Neuron (in vitro differentiated cells): ENCODE measurements around the gene GALC.

Source experiments
- H2AFZ ChIP-seq: one replicate; pipeline ENCODE4 v1.6.1; 2013; ENCODE audit warnings: low read depth, mild to moderate bottlenecking, inconsistent platforms, low read length, moderate library complexity
- H3K27me3 ChIP-seq: one replicate; pipeline ENCODE4 v1.6.1; 2013; ENCODE audit warnings: low read length; ENCODE audit not compliant: insufficient read depth
- H3K36me3 ChIP-seq: one replicate; pipeline ENCODE4 v1.6.1; 2013; ENCODE audit warnings: low read length; ENCODE audit not compliant: insufficient read depth
- H3K4me1 ChIP-seq: one replicate; pipeline ENCODE4 v1.6.1; 2013; ENCODE audit warnings: low read length; ENCODE audit not compliant: insufficient read depth
- H3K4me3 ChIP-seq: 2 replicates; pipeline ENCODE4 v1.5.1; 2013; ENCODE audit warnings: mild to moderate bottlenecking, low read length, moderate library complexity
- H3K9me3 ChIP-seq: one replicate; pipeline ENCODE4 v1.6.1; 2013; ENCODE audit warnings: low read length

GALC gene

DNA sequence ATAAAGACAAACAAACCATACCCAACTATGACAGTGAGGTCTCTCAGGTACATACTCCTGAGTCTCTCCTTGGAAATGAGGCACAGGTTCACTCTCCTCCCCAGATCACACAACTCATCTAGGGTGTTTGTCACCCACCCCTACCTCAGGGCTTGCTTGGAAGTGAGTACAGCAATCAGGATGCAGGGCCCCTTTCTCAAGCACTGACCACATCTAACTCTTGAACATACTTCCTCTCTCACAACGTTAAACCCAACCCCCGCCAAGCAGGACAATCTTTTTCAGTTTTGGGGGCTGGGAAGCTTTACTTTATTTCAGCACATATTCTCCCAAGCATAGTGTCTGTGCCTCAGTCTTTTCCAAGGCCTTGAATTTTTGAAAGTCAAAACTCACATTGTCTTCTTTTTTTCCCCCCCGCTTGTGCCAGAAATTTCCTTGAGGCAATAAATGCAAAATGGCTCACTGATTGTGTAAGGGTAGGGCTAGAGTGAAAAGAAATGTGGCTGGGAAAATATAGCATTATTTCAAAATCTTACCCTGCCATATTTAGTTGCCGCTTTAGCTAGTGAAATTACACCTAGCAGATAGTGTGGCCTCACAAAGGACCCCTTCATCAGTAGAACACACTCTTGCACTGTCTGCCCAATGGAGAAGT, 9.6 kb upstream of the GALC start:
- H3K4me3 ChIP-seq: no peak overlapping the region
- no peaks in the 10 kb centered on the region for H3K9me3 ChIP-seq
- no peaks in the 10 kb centered on the region for H3K36me3 ChIP-seq
- H2AFZ ChIP-seq: no peak overlapping the region
- no peaks in the 10 kb centered on the region for H3K27me3 ChIP-seq
- no peaks in the 10 kb centered on the region for H3K4me1 ChIP-seq

DNA sequence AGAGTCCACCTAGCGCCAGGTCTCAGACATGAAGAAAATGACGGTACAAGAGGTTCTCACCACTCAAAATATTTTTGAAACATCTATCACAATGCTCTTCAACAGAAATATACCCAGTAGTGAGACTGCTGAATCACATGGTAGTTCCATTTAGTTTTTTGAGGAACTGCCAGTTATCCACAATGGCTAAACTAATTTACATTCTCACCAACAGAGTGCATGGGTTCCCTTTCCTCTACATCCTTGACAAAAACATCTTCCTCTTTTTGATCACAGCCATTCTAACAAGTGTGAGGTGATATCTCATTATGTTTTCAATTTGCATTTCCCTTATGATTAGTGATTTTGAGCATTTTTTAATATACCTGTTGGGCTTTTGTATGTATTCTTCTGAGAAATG, 6.3 kb upstream of the GALC start:
- Histone ChIP-seq H3K27me3 (no peaks in the 10 kb centered on the region), H2AFZ (no peak overlapping the region), H3K4me1 (no peaks in the 10 kb centered on the region), H3K9me3 (peaks cover 2% of the 10 kb centered on the region), H3K4me3 (no peak overlapping the region), H3K36me3 (no peaks in the 10 kb centered on the region)

DNA sequence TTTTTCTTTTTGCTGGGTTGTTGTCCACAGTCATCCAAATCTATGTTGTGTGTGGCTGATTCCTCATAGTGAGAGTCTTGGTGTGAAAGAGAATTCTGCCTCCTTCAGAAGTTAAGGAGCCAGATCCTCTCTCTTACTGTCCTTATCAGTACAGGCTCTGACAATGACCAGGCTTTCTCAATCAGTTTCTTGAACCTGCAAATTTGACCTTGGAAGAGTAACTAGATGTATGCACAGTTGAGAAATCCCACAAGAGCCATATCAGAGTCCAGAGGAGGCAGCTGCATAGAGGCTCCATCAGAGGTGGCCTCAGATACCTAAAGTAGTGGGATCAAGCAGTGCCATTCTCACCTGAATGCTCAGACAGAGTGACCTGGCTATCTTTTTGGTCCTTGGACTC, 5.5 kb upstream of the GALC start:
- H3K4me3 ChIP-seq: no peak overlapping the region
- no peak overlapping the region for H2AFZ ChIP-seq
- H3K27me3 ChIP-seq: no peaks in the 10 kb centered on the region
- H3K4me1 ChIP-seq: no peaks in the 10 kb centered on the region
- H3K36me3 ChIP-seq: no peaks in the 10 kb centered on the region
- H3K9me3 ChIP-seq: peaks cover 2% of the 10 kb centered on the region

DNA sequence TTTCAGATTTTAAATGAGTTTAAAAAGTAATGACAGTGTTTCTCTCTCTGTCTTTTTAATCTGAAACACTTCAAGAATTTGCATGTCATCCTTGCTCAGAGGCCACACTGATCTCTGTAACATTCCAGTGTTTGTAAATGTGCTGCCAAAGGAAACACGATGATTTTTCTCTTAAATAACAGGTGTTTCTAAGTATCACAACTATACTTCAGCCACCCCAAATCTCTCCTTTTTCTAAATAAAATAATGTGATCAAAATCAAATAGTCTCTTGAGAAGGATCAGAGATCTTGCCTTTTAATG, 3.3 kb upstream of the GALC start:
- Histone ChIP-seq H3K4me3 (no peak overlapping the region), H3K4me1 (no peaks in the 10 kb centered on the region), H3K36me3 (no peaks in the 10 kb centered on the region), H3K27me3 (no peaks in the 10 kb centered on the region), H3K9me3 (peaks cover 6% of the 10 kb centered on the region), H2AFZ (no peak overlapping the region)

GRCh38 chr14:87995500-87996290, 2.7 kb upstream of the GALC start:
- H3K4me1 ChIP-seq: no peaks in the 10 kb centered on the region
- H3K27me3 ChIP-seq: no peaks in the 10 kb centered on the region
- no peaks in the 10 kb centered on the region for H3K36me3 ChIP-seq
- H2AFZ ChIP-seq: no peak overlapping the region
- H3K4me3 ChIP-seq: no peak overlapping the region
- H3K9me3 ChIP-seq: peaks cover 6% of the 10 kb centered on the region

DNA sequence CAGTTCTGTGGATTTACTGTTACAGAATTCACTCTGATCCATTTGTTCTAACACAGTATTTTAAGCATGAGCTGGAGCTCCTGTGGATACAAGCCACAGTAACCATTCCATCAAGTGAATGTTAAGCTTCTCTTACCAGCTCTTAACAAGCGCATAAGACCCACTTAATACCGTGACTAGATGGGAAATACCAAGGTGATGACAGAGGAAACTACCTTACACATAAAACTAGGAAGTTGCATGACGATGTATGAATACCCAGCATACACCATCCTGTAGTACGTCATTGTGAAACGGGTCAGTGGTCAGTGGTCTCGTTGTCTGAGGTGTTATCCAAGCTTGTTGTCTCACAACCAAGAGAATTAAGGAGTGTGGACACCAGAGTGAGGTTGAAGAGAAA, 2.0 kb upstream of the GALC start:
- no peaks in the 10 kb centered on the region for H3K27me3 ChIP-seq
- no peaks in the 10 kb centered on the region for H3K4me1 ChIP-seq
- H3K9me3 ChIP-seq: peaks cover 6% of the 10 kb centered on the region
- H3K4me3 ChIP-seq: no peak overlapping the region
- H2AFZ ChIP-seq: no peak overlapping the region
- no peaks in the 10 kb centered on the region for H3K36me3 ChIP-seq

DNA sequence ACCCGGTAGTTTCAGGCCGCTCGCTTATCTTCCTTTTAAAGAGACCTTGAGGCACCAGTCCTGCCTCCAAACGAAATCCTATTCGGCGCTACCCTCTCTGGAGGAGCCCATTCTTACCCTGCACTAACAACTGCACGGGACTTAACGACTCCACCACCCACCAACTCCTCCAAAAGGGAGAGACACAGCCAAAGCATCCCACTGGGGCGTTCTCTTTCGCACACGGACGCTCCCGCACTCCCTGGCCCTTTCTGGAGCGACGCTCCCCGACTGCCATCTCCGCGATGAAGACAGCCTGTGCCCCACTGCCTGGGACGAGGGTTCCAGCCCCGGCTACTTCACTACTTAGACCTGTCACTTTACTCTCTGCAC, 650 bp downstream of the GALC start:
- H3K4me1 ChIP-seq: no peaks in the 10 kb centered on the region
- H3K9me3 ChIP-seq: peaks cover 6% of the 10 kb centered on the region
- H2AFZ ChIP-seq: no peak overlapping the region
- H3K4me3 ChIP-seq: no peak overlapping the region
- H3K36me3 ChIP-seq: no peaks in the 10 kb centered on the region
- H3K27me3 ChIP-seq: no peaks in the 10 kb centered on the region

GRCh38 chr14:87990682-87991081, 2.3 kb downstream of the GALC start:
- Histone ChIP-seq H3K4me1 (no peaks in the 10 kb centered on the region), H3K27me3 (no peaks in the 10 kb centered on the region), H3K36me3 (no peaks in the 10 kb centered on the region), H2AFZ (no peak overlapping the region), H3K4me3 (no peak overlapping the region), H3K9me3 (peaks cover 6% of the 10 kb centered on the region)

DNA sequence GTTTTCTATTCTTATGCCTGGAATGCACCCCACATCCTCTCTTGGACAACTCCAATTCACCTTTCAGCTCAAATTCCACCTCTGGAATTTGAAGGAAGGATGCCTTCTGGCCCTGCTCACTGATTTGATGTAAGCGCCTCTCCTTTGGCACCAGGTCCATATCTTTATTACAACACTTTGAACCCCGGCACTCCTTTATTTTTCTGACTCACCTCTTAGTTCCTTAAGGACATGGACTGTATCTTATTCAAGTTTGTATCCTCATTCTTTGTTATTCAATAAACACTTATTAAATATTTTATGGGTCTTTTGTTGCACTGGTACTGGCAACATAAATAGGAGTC, 3.1 kb downstream of the GALC start:
- Histone ChIP-seq H3K36me3 (no peaks in the 10 kb centered on the region), H3K4me3 (no peak overlapping the region), H3K27me3 (no peaks in the 10 kb centered on the region), H2AFZ (no peak overlapping the region), H3K9me3 (peaks cover 4% of the 10 kb centered on the region), H3K4me1 (no peaks in the 10 kb centered on the region)

- H3K36me3 ChIP-seq: no peaks in the 10 kb centered on the region
- no peak overlapping the region for H2AFZ ChIP-seq
- H3K4me1 ChIP-seq: no peaks in the 10 kb centered on the region
- no peaks in the 10 kb centered on the region for H3K27me3 ChIP-seq
- H3K9me3 ChIP-seq: peaks cover 4% of the 10 kb centered on the region
- no peak overlapping the region for H3K4me3 ChIP-seq
Measured at GRCh38 chr14:87989221-87989955, 3.6 kb downstream of the GALC start.

DNA sequence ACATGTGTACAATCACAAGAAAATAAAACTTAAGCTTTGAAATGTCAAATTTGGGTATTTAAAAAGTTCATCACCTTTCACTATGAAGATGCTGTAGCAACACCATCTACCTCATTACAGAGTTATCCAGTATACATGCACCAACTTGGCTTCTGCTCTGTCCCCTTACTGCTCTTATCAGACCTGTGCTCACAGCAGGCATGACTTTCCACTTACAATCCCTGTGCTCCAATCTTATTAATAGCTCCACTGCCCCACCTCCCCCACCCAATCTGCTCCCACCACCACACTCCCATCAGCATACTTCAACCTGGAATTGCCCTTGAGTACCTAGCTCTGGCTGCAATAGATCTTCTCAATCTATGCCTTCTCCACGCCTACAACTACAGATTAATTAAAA, 13.3 kb downstream of the GALC start:
- Histone ChIP-seq H3K4me1 (no peaks in the 10 kb centered on the region), H3K4me3 (no peak overlapping the region), H3K27me3 (no peaks in the 10 kb centered on the region), H3K36me3 (no peaks in the 10 kb centered on the region), H3K9me3 (no peaks in the 10 kb centered on the region), H2AFZ (no peak overlapping the region)

- H3K4me1 ChIP-seq: no peaks in the 10 kb centered on the region
- H3K4me3 ChIP-seq: no peak overlapping the region
- no peak overlapping the region for H2AFZ ChIP-seq
- H3K9me3 ChIP-seq: no peaks in the 10 kb centered on the region
- no peaks in the 10 kb centered on the region for H3K27me3 ChIP-seq
- no peaks in the 10 kb centered on the region for H3K36me3 ChIP-seq
Measured at GRCh38 chr14:87975636-87976035, 17.3 kb downstream of the GALC start.

- Histone ChIP-seq H3K4me1 (no peaks in the 10 kb centered on the region), H3K4me3 (no peak overlapping the region), H3K9me3 (no peaks in the 10 kb centered on the region), H2AFZ (no peak overlapping the region), H3K36me3 (no peaks in the 10 kb centered on the region), H3K27me3 (no peaks in the 10 kb centered on the region)
Measured at GRCh38 chr14:87971010-87971409, 22.0 kb downstream of the GALC start.
